Kidney (tissue), 14 donors: ENCODE data around the gene ECSIT. TPM values are rescaled to one million over a fixed set of nuclear protein-coding genes. Genes with fewer than 3 reads are reported as not detected.
"Not testable (repeated sequence)": the region's sequence is repeated elsewhere in the genome, so short reads cannot be mapped to it uniquely, and the experiment has no call there.

Experiments used
- DNase-seq, 5 donors: peaks; one replicate each; pipeline ENCODE4 v3.0.0-alpha.2; 2013 to 2020
- FAIRE-seq: peaks from 2 replicates; lab custom pipeline; 2012; peaks lifted over from hg19 to GRCh38; lab: Jason Lieb, UNC
- H3K27ac ChIP-seq, 2 donors: one replicate each; pipeline ENCODE4 v1.7.0; 2013; ENCODE audit warnings: low read depth in 2 of 2, low read length in 2 of 2, inconsistent platforms in 1 of 2
- H3K27me3 ChIP-seq: one replicate; pipeline ENCODE4 v1.7.1; 2013; ENCODE audit warnings: low read length, inconsistent platforms; ENCODE audit not compliant: control insufficient read depth, insufficient read depth
- H3K36me3 ChIP-seq, 3 donors: one replicate each; pipeline versions ENCODE4 v1.7.0 to v1.7.1; 2013; ENCODE audit warnings: low read length in 3 of 3, control low read depth in 1 of 3, inconsistent platforms in 1 of 3; ENCODE audit not compliant: insufficient read depth in 3 of 3, control insufficient read depth in 2 of 3
- H3K4me1 ChIP-seq, 3 donors: one replicate each; pipeline versions ENCODE4 v1.7.0 to v1.7.1; 2013; ENCODE audit warnings: low read length in 3 of 3, inconsistent platforms in 1 of 3, low read depth in 1 of 3; ENCODE audit not compliant: control insufficient read depth in 2 of 3, insufficient read depth in 2 of 3
- H3K4me3 ChIP-seq, 3 donors: one replicate each; pipeline versions ENCODE4 v1.7.0 to v1.8.1; 2013; ENCODE audit warnings: low read length in 3 of 3, control low read depth in 1 of 3, inconsistent platforms in 1 of 3
- H3K9ac ChIP-seq, 3 donors: one replicate each; pipeline versions ENCODE4 v1.7.0 to v1.7.1; 2013; ENCODE audit warnings: low read length in 3 of 3, control low read depth in 1 of 3, inconsistent platforms in 1 of 3
- H3K9me3 ChIP-seq, 3 donors: one replicate each; pipeline versions ENCODE4 v1.7.0 to v1.7.1; 2013; ENCODE audit warnings: low read length in 3 of 3, control low read depth in 1 of 3, inconsistent platforms in 1 of 3; ENCODE audit not compliant: control insufficient read depth in 2 of 3, insufficient read depth in 1 of 3
- CTCF ChIP-seq: IDR thresholded peaks from 3 replicates; pipeline ENCODE4 v1.5.1; 2012; ENCODE audit warnings: mild to moderate bottlenecking, moderate library complexity, borderline replicate concordance; ENCODE audit not compliant: insufficient read depth; ENCODE audit errors: extremely low read depth
- intact Hi-C: fragments of 100-400 bp; cut with DNase I; formaldehyde crosslinking; loops from one replicate; pipeline ENCODE4 v1.11.1; 2022
- polyA plus RNA-seq: library from polyadenylated mRNA; stranded (reverse); fragments of 350-450 nt; fragmentation: Illumina TruSeq; extraction: RNeasy Lipid Tissue Mini Kit (QIAGEN cat#74804); gene quantifications from one replicate; pipeline ENCODE4 v1.2.3, GENCODE V29; 2014; ENCODE audit warnings: low read depth, low replicate concordance; ENCODE audit not compliant: insufficient read depth
- total RNA-seq: library from RNA; stranded (reverse); fragmentation: NEBNext Ultra II Directional; extraction: Animal tissue kit (Norgen Biotek cat#: 25700); gene quantifications from one replicate; pipeline ENCODE4 v1.2.1, GENCODE V29; 2021
- donor health status: control.
- donor health status: control.
- donor health status: control.
- donor health status: control.
- donor health status: control.
- donor health status: DM: yes; HTN: yes; CAD: no.
- donor health status: Normal renal cell carcinoma (clear cell type).

ECSIT gene
- total and polyA plus RNA-seq, 2 donors from 2014 or later = 33.8 to 83.4 TPM

- TF ChIP-seq CTCF = no peak
- Histone ChIP-seq H3K4me3 (no peak overlapping the region), H3K4me1 (peaks cover 0 to 6% (median 0%) of the 10 kb centered on the region in 3 donors), H3K9me3 (no peaks in the 10 kb centered on the region), H3K9ac (no peak overlapping the region), H3K27me3 (peaks cover 11% of the 10 kb centered on the region), H3K36me3 (no peaks in the 10 kb centered on the region), H3K27ac (no peak overlapping the region)
- DNase-seq (no peak), FAIRE-seq (no peak)
- intact Hi-C loops = no loop called here
Measured at GRCh38 chr19:11478167-11479089, 50.5 kb downstream of the ECSIT start.

- DNase-seq (no peak), FAIRE-seq (no peak)
- H3K9me3 ChIP-seq = no peaks in the 10 kb centered on the region
- H3K27ac ChIP-seq = no peak overlapping the region
- TF ChIP-seq CTCF = no peak
- intact Hi-C loops = no loop called here
- no peak overlapping the region for H3K9ac ChIP-seq
- peaks cover 0 to 2% (median 0%) of the 10 kb centered on the region in 3 donors for H3K4me1 ChIP-seq
- no peaks in the 10 kb centered on the region for H3K27me3 ChIP-seq
- no peak overlapping the region for H3K4me3 ChIP-seq
- no peaks in the 10 kb centered on the region for H3K36me3 ChIP-seq
Measured at GRCh38 chr19:11475861-11476260, 53.1 kb downstream of the ECSIT start.

- H3K36me3 ChIP-seq, H3K9ac ChIP-seq, DNase-seq, H3K4me3 ChIP-seq, H3K27ac ChIP-seq, intact Hi-C loops, H3K27me3 ChIP-seq, FAIRE-seq, H3K9me3 ChIP-seq, H3K4me1 ChIP-seq: not testable (repeated sequence)
Measured at GRCh38 chr19:11475343-11475742, 53.6 kb downstream of the ECSIT start.

GRCh38 chr19:11473725-11474124, 55.2 kb downstream of the ECSIT start:
- no peak overlapping the region for H3K4me3 ChIP-seq
- DNase-seq (no peak), FAIRE-seq (no peak)
- no peak overlapping the region for H3K27ac ChIP-seq
- intact Hi-C loops = no loop called here
- no peaks in the 10 kb centered on the region for H3K9me3 ChIP-seq
- H3K9ac ChIP-seq = no peak overlapping the region
- TF ChIP-seq CTCF = no peak
- H3K4me1 ChIP-seq = no peaks in the 10 kb centered on the region
- H3K36me3 ChIP-seq = no peaks in the 10 kb centered on the region
- no peaks in the 10 kb centered on the region for H3K27me3 ChIP-seq

- H3K9me3 ChIP-seq, intact Hi-C loops, H3K27ac ChIP-seq, FAIRE-seq, H3K4me3 ChIP-seq, H3K9ac ChIP-seq, H3K4me1 ChIP-seq, DNase-seq, H3K36me3 ChIP-seq, H3K27me3 ChIP-seq: not testable (repeated sequence)
Measured at GRCh38 chr19:11468266-11468845, 60.6 kb downstream of the ECSIT start.
